ENCODE measurements around the gene ENTPD3. TPM values are rescaled to one million over a fixed set of nuclear protein-coding genes. Genes with fewer than 3 reads are reported as not detected.

The ENTPD3 gene
- total and polyA plus RNA-seq, 2 donors: 4.1 to 8.5 TPM

DNA sequence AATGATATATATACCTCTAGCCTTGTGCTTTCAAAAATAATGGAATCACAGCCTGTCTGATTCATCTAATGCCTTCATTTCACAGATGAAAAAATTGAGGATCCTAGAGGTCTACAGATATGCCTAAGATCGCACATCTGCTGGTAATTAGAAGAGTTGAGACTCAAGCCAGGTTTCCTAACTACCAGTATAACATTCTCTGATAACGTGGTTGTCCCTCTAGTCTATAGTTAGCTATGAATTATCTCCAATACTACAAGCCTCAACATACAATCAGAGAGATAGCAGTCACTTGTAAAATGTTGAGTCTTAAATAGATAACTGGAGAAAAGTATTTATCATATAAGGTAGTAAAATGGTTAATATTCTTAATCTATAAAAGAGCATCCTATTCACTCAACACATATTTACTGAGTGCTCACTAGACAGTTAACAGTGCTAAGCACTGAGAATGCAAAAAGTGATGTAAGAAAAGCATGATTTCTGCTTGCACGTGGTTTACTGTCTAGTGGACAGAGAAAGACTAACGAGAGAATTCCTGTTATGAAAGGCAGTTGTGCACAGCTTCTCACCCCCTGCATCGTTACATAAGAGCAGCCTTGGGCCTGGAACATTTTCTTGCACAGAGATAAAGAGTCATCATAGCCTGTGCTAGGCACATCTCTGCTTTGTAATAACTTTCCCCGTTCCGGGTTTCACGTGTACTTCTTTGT, 4.9 kb upstream of the ENTPD3 start:
- no peaks in the 10 kb centered on the region for H3K36me3 ChIP-seq (ENCODE audit: insufficient read depth)
- no peak for DNase-seq (ENCODE audit: extremely low spot score)
- no peak overlapping the region for H3K4me3 ChIP-seq (ENCODE audit: low read depth, low read length)
- H3K4me1 ChIP-seq (ENCODE audit: insufficient read depth): no peaks in the 10 kb centered on the region
- 44% methylated on average over 8 of the region's 8 CpGs for WGBS
- no peak overlapping the region for H3K27ac ChIP-seq (ENCODE audit: low read depth)

DNA sequence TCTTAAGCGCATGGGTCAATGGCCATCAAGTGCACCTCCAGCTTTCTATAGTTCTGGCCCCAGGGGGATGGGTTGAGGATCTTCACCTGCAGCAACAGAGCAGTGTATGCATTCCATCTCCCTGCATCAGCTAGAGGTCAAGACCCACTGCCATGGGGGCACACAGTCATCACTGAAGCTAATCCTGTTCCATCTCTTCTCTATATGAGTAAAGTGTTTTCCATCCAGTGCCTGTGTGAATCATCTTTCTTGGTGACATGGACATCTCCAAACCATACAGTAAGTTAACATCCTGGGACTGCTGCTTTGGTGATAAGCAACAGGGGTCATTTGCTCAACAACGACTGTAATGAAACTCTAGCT, 4.4 kb upstream of the ENTPD3 start:
- no peak for DNase-seq (ENCODE audit: extremely low spot score)
- H3K4me3 ChIP-seq (ENCODE audit: low read depth, low read length): no peak overlapping the region
- no peaks in the 10 kb centered on the region for H3K36me3 ChIP-seq (ENCODE audit: insufficient read depth)
- no peaks in the 10 kb centered on the region for H3K4me1 ChIP-seq (ENCODE audit: insufficient read depth)
- no peak overlapping the region for H3K27ac ChIP-seq (ENCODE audit: low read depth)
- WGBS: 60% methylated on average over 2 of the region's 2 CpGs

DNA sequence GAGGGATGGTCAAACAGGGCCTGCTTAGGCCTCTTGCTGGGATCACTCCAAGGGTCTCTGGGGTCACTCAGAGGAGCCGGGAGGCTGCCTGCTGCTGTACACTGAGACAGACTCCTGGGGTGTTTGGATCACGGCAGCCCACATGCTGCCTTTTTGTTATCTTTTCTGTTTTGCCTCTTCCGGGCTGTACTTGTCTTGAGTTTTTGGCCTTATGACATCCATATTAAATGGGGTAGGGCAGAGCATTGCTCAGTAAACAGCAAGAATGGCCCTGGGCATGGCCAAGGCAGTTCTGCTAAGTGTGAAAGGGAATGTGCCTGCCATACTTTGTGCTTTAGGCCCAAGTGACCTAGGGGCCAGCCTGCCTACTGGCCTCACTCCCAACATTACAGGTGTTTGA, 771 bp upstream of the ENTPD3 start:
- H3K27ac ChIP-seq (ENCODE audit: low read depth): no peak overlapping the region
- WGBS: 83% methylated on average over 3 of the region's 3 CpGs
- H3K4me1 ChIP-seq (ENCODE audit: insufficient read depth): no peaks in the 10 kb centered on the region
- no peaks in the 10 kb centered on the region for H3K36me3 ChIP-seq (ENCODE audit: insufficient read depth)
- no peak for DNase-seq (ENCODE audit: extremely low spot score)
- H3K4me3 ChIP-seq (ENCODE audit: low read depth, low read length): no peak overlapping the region

DNA sequence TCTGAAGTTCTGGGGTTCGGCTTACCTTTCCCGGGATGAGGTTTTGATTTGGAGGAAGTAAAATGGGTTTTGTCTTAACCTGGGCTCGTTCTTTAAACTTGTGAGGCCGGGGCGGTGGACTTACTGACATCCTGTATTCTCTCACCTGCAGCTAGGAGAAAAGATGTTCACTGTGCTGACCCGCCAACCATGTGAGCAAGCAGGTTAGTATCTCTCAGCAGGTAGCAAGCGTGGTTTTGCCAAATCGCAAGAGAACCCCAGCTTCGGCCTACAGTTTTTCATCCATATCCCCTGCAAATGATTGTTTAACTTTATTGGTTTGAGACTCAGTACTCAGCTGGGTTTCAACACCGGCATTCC, 891 bp downstream of the ENTPD3 start:
- 76% methylated on average over 10 of the region's 10 CpGs for WGBS
- DNase-seq (ENCODE audit: extremely low spot score): no peak
- no peaks in the 10 kb centered on the region for H3K4me1 ChIP-seq (ENCODE audit: insufficient read depth)
- peaks cover 3% of the 10 kb centered on the region for H3K36me3 ChIP-seq (ENCODE audit: insufficient read depth)
- H3K27ac ChIP-seq (ENCODE audit: low read depth): no peak overlapping the region
- H3K4me3 ChIP-seq (ENCODE audit: low read depth, low read length): peak overlapping the region; percentile 44

DNA sequence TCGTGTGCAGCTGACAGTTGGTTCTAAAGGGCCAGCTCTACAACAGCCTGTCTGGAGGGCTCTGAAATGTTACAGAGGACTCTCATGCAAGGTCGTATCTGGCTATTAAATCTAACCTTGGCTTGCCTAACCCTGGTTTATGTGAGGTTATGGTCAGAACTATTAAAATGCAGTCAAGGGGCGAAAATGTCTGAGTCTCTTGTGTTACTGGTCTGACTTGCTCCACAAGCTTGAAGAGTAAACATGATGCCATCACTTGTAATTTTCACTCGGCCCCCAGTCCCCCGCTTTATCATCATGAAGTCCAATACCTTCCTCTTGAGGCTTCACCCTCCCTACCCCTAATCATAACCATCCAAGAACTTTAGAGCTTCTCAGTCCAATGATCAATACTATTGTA, 9.4 kb downstream of the ENTPD3 start:
- peaks cover 3% of the 10 kb centered on the region for H3K36me3 ChIP-seq (ENCODE audit: insufficient read depth)
- DNase-seq (ENCODE audit: extremely low spot score): no peak
- H3K4me1 ChIP-seq (ENCODE audit: insufficient read depth): no peaks in the 10 kb centered on the region
- 44% methylated on average over 5 of the region's 5 CpGs for WGBS
- no peak overlapping the region for H3K4me3 ChIP-seq (ENCODE audit: low read depth, low read length)
- H3K27ac ChIP-seq (ENCODE audit: low read depth): no peak overlapping the region

DNA sequence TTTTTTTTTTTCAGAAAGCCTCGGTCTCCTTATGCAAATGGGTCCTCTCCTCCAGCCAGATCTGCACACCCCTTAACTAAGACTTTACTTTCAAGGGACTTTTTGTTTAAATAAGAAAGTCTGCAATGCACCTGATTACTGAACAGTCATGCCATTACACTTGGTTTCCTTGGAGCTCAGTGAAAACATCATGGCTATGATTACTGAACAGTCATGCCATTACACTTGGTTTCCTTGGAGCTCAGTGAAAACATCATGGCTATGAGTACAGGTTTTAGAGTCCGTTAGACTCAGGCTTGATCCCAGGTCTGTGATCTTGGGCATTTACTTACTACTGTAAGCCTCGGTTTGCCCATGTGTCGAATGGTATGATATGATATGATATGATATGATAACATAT, 10.1 kb downstream of the ENTPD3 start:
- WGBS: 82% methylated on average over 4 of the region's 4 CpGs

DNA sequence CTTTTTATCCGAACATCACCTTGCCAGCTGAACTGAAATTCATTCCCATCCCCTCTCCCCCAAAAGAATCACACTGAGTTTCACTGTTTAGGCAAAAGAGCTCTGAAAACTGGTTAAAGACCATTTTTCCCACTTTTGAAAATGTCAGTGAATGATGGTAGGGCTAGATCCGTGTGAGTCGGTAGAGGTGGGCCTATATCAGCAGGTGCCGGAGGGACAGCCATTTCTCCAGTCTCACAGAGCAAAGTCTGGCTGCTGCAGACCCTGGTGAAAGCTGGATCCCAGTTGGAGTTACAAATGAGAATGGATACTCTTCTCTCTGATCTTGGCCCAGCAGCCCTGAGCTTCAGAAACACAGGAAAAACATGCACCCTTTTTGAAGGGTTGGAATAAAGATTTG, 10.9 kb downstream of the ENTPD3 start:
- Histone ChIP-seq H3K4me1 (ENCODE audit: insufficient read depth) (no peaks in the 10 kb centered on the region), H3K4me3 (ENCODE audit: low read depth, low read length) (no peak overlapping the region), H3K36me3 (ENCODE audit: insufficient read depth) (no peaks in the 10 kb centered on the region), H3K27ac (ENCODE audit: low read depth) (no peak overlapping the region)
- 74% methylated on average over 4 of the region's 4 CpGs for WGBS
- no peak for DNase-seq (ENCODE audit: extremely low spot score)

More for the DNA sequence above, 10.1 kb downstream of the ENTPD3 start:
- no peak for DNase-seq (ENCODE audit: extremely low spot score)
- H3K36me3 ChIP-seq (ENCODE audit: insufficient read depth): no peaks in the 10 kb centered on the region
- no peak overlapping the region for H3K4me3 ChIP-seq (ENCODE audit: low read depth, low read length)
- H3K4me1 ChIP-seq (ENCODE audit: insufficient read depth): no peaks in the 10 kb centered on the region
- H3K27ac ChIP-seq (ENCODE audit: low read depth): no peak overlapping the region

DNA sequence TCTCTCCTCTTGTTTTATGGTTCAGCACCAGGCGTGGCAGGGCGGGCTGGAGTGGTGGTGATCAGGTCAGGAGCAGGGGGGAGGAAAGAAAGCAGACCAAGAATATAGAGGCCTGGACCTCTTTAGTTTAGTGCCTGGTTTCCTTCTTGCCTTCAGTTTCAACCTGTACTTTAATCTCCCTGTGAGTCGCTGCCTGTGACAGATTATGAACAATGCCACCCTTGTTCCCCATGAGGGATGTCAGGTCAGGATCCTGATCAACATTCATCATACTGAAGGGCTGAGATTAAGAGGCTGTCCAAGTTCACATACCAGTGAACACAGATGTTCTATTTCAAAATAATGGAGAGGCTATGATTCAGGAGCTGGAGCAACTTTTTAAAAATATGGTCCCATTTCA, 11.4 kb downstream of the ENTPD3 start:
- Histone ChIP-seq H3K4me1 (ENCODE audit: insufficient read depth) (no peaks in the 10 kb centered on the region), H3K36me3 (ENCODE audit: insufficient read depth) (no peaks in the 10 kb centered on the region), H3K4me3 (ENCODE audit: low read depth, low read length) (no peak overlapping the region), H3K27ac (ENCODE audit: low read depth) (no peak overlapping the region)
- WGBS: 50% methylated on average over 3 of the region's 3 CpGs
- DNase-seq (ENCODE audit: extremely low spot score): no peak

DNA sequence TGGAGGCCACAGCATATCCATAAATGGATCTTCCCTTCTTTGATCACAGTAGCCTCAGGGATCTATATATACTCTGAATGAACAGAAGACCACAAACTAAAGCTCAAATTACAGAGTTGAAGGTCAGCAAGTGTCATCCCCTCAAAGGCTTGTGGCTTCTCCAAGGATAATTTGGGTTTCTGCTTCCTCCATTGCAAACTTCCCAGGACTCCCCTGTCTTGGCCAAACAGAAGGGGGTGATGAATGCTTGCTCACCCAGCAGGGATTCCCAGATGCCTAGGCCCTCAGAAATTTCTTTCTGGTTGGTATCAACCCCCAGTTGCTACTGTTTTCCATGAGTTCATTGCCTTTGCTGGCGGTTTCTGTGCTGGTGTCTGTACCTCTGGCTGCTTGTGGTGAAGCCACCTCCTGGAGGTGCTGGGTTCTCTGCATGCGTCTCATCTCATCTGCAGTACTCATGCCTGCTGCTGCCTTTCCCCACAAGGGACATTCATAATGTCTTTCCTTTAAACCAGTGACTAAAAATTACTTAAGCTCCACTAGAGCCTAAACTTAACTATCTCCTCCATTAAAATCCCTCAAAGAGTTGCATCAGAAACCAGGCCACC, 17.7 kb downstream of the ENTPD3 start:
- Histone ChIP-seq H3K27ac (ENCODE audit: low read depth) (no peak overlapping the region), H3K4me1 (ENCODE audit: insufficient read depth) (no peaks in the 10 kb centered on the region), H3K4me3 (ENCODE audit: low read depth, low read length) (no peak overlapping the region), H3K36me3 (ENCODE audit: insufficient read depth) (no peaks in the 10 kb centered on the region)
- WGBS: 92% methylated on average over 2 of the region's 2 CpGs
- DNase-seq (ENCODE audit: extremely low spot score): no peak

DNA sequence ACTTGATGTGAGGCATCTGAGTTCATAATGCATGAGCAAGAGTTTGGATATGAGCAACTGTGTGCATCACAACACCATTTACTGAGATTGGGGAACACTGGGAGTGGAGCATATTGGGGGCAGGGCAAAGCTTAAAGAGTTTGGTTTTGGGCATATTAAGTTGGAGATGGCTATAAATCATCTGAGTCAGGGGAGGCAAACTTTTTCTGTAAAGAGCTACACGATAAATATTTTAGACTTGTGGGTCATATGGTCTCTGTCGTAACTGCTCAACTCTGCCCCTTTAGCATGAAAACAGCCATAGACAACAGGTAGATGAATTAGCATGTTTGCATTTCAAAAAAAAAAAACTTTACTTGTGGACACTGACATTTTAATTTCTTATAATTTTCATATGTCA, 20.0 kb downstream of the ENTPD3 start:
- no peaks in the 10 kb centered on the region for H3K36me3 ChIP-seq (ENCODE audit: insufficient read depth)
- H3K4me1 ChIP-seq (ENCODE audit: insufficient read depth): no peaks in the 10 kb centered on the region
- H3K4me3 ChIP-seq (ENCODE audit: low read depth, low read length): no peak overlapping the region
- H3K27ac ChIP-seq (ENCODE audit: low read depth): no peak overlapping the region
- no peak for DNase-seq (ENCODE audit: extremely low spot score)
- WGBS: 52% methylated on average over 2 of the region's 2 CpGs

DNA sequence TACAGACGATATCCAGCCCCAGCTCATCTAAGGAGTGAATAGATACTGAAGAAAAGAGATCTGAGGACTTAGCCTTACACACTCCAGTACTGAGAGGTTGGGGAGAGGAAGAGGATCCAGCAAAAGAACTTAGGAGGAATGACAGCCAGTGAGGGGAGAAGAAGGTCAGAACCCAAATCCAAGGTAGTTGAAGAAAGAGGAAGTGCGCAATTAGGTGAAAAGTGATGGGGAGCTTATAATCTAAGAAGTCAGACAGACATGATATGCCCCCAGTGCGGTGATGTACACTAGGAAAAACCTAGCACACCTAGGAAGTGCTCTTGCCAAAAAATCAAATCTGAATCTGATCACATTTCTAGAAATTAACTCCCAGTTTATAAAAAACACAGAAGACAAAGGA, 20.6 kb downstream of the ENTPD3 start:
- 74% methylated on average over 3 of the region's 3 CpGs for WGBS
- DNase-seq (ENCODE audit: extremely low spot score): no peak
- Histone ChIP-seq H3K4me1 (ENCODE audit: insufficient read depth) (no peaks in the 10 kb centered on the region), H3K4me3 (ENCODE audit: low read depth, low read length) (no peak overlapping the region), H3K27ac (ENCODE audit: low read depth) (no peak overlapping the region), H3K36me3 (ENCODE audit: insufficient read depth) (no peaks in the 10 kb centered on the region)

DNA sequence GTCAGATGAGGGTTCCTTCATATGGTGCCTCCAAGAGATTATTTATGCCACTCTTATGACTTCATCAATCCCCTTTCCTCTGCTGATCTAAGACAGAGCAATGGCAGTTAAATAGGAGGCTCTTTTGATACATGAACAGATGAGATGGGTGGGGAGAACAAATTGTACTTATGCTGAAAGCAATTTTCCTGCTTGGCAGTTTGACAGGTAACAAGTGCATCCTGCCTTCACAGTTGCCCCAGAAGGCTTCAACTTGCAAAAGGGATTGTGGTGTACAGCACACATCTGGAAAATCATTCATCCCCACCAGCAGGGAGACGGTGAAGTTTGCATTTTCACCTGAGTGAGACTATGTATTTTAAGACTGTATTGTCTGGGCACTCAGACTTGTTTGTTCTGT, 27.3 kb downstream of the ENTPD3 start:
- 79% methylated on average over 1 of the region's 1 CpG for WGBS
- Histone ChIP-seq H3K4me3 (ENCODE audit: low read depth, low read length) (no peak overlapping the region), H3K36me3 (ENCODE audit: insufficient read depth) (no peaks in the 10 kb centered on the region), H3K4me1 (ENCODE audit: insufficient read depth) (no peaks in the 10 kb centered on the region), H3K27ac (ENCODE audit: low read depth) (no peak overlapping the region)
- DNase-seq (ENCODE audit: extremely low spot score): no peak

DNA sequence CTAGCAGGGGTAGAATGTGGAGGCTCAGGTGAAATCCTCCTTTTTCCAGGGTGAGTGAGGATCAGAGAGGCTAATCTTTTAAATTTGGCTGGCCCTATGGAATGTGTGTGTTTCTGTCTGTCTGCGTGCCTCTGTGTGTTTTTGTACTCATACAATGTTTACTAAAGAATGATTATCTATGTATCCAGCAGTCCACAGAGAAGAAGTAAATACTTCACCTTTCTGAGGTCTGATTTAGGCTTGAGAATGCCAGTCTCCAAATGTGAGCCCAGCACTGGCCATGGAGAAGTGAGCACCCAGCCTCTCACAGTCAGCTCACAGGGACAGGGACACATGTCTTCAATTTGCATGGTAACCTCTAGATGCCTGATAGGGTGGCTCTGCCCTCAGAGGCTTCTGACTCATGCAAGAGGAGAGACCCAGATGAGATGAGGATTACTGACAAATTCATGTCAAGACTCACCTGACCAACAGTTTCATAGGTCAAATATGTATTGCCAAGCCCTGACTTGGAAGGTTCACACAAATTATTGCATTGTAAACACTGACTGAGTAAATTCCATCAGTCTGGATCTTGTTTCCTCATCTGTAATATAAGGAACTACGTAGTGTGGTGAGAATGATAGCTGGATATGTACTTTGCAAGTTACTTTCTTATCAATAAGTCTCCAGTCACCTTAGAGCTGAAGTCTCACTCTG, 31.0 kb downstream of the ENTPD3 start:
- Histone ChIP-seq H3K4me3 (ENCODE audit: low read depth, low read length) (no peak overlapping the region), H3K36me3 (ENCODE audit: insufficient read depth) (no peaks in the 10 kb centered on the region), H3K4me1 (ENCODE audit: insufficient read depth) (no peaks in the 10 kb centered on the region), H3K27ac (ENCODE audit: low read depth) (no peak overlapping the region)
- 61% methylated on average over 2 of the region's 2 CpGs for WGBS
- DNase-seq (ENCODE audit: extremely low spot score): no peak

DNA sequence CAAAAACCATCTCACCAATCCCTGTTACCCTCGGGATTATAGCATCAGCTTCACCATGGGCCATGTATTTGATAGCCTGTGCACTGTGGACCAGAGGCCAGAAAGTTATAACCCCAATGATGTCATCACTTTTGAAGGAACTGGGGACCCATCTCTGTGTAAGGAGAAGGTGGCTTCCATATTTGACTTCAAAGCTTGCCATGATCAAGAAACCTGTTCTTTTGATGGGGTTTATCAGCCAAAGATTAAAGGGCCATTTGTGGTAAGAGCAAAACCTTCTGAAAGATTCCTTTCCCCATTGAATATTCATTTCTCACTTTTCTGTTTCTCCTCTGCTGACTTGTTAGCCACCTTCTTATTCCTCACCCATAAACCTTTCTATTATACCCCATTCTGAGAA, 35.9 kb downstream of the ENTPD3 start:
- H3K36me3 ChIP-seq (ENCODE audit: insufficient read depth): no peaks in the 10 kb centered on the region
- no peaks in the 10 kb centered on the region for H3K4me1 ChIP-seq (ENCODE audit: insufficient read depth)
- H3K27ac ChIP-seq (ENCODE audit: low read depth): no peak overlapping the region
- H3K4me3 ChIP-seq (ENCODE audit: low read depth, low read length): no peak overlapping the region
- 77% methylated on average over 1 of the region's 1 CpG for WGBS
- DNase-seq (ENCODE audit: extremely low spot score): no peak

All from urinary bladder (tissue), 4 donors.